Activated B cell treated with CpG ODN at 0.5 μM for 24 hours (primary cell): Measurements from ENCODE around the gene ARID3A. TPM values are rescaled to one million over a fixed set of nuclear protein-coding genes. Genes with fewer than 3 reads are reported as not detected.

Experiments used
- ATAC-seq: fragments of 200-7000 bp; cut with Tn5 transposase; one replicate; pipeline ENCODE4 v1.10.0; 2021; ENCODE audit warnings: low read depth, mild to moderate bottlenecking, moderate library complexity
- CTCF ChIA-PET: fragments of 350-600 bp; sonication (Branson Sonifier 250); formaldehyde crosslinking; loops from one replicate; lab custom pipeline; 2021; ENCODE audit warnings: antibody characterized with exemption; lab: Charles Lee
- POLR2A ChIA-PET: fragments of 350-600 bp; sonication (Branson Sonifier 250); formaldehyde crosslinking; loops from one replicate; lab custom pipeline; 2021; ENCODE audit warnings: antibody characterized with exemption; lab: Charles Lee
- DNase-seq: peaks from one replicate; pipeline ENCODE4 v3.0.0; 2022
- H3K27ac Mint-ChIP-seq: one replicate; pipeline ENCODE4 v1.8.0; 2020; ENCODE audit warnings: mixed read lengths
- H3K27me3 Mint-ChIP-seq: one replicate; pipeline ENCODE4 v1.8.0; 2021; ENCODE audit warnings: mixed read lengths
- H3K36me3 Mint-ChIP-seq: one replicate; pipeline ENCODE4 v1.8.0; 2021; ENCODE audit warnings: low read depth, mixed read lengths
- H3K4me1 Mint-ChIP-seq: one replicate; pipeline ENCODE4 v1.8.0; 2021; ENCODE audit warnings: mixed read lengths
- H3K4me3 Mint-ChIP-seq: one replicate; pipeline ENCODE4 v1.8.0; 2020; ENCODE audit warnings: mild to moderate bottlenecking, mixed read lengths
- H3K9me3 Mint-ChIP-seq: one replicate; pipeline ENCODE4 v1.8.0; 2020; ENCODE audit warnings: mixed read lengths
- CTCF ChIP-seq: fragments of 200-600 bp; IDR thresholded peaks from one replicate; pipeline ENCODE4 v1.8.0; 2022; ENCODE audit warnings: antibody characterized with exemption, mild to moderate bottlenecking
- intact Hi-C: fragments of 100-400 bp; cut with micrococcal nuclease; formaldehyde crosslinking; loops from one replicate; pipeline ENCODE4 v1.15.1; 2024
- total RNA-seq: library from RNA; stranded (reverse); gene quantifications from 2 replicates; pipeline ENCODE4 v1.2.3, GENCODE V29; 2022

ARID3A gene
- total RNA-seq, 1 donor from 2014 or later, result 74.9 TPM

- ATAC-seq (no peak), DNase-seq (no peak)
- Mint-ChIP-seq H3K27me3 (peaks cover 16% of the 10 kb centered on the region), H3K27ac (no peak overlapping the region), H3K36me3 (peaks cover 22% of the 10 kb centered on the region), H3K4me3 (no peak overlapping the region), H3K4me1 (peaks cover 9% of the 10 kb centered on the region), H3K9me3 (no peaks in the 10 kb centered on the region)
- ChIA-PET POLR2A (interaction anchor here (1.3 kb wide), 1 partner anchor 10 kb away, joined by 4 read pairs; the partner anchor contains the start of gene WDR18), CTCF (no interaction called here)
- intact Hi-C loops, result no loop called here
- TF ChIP-seq CTCF, result no peak
These were observed 68.1 kb downstream of the ARID3A start for GRCh38 chr19:993831-994393.

- ChIA-PET CTCF (no interaction called here), POLR2A (interaction anchor here (1.3 kb wide), 1 partner anchor 10 kb away, joined by 4 read pairs; the partner anchor contains the start of gene WDR18)
- H3K4me3 Mint-ChIP-seq, result no peak overlapping the region
- TF ChIP-seq CTCF, result no peak
- no peak for ATAC-seq
- intact Hi-C loops, result no loop called here
- no peaks in the 10 kb centered on the region for H3K9me3 Mint-ChIP-seq
- peaks cover 12% of the 10 kb centered on the region for H3K4me1 Mint-ChIP-seq
- H3K36me3 Mint-ChIP-seq, result peaks cover 21% of the 10 kb centered on the region
- DNase-seq, result no peak
- no peak overlapping the region for H3K27ac Mint-ChIP-seq
- H3K27me3 Mint-ChIP-seq, result peaks cover 22% of the 10 kb centered on the region
These were observed 68.7 kb downstream of the ARID3A start for GRCh38 chr19:994516-994915.

GRCh38 chr19:995051-995827, 69.4 kb downstream of the ARID3A start:
- no peak for TF ChIP-seq CTCF
- H3K27ac Mint-ChIP-seq, result no peak overlapping the region
- peaks cover 25% of the 10 kb centered on the region for H3K27me3 Mint-ChIP-seq
- ChIA-PET POLR2A (interaction anchor here (2.7 kb wide), 1 partner anchor 11 kb away, joined by 21 read pairs; the partner anchor contains the start of gene WDR18), CTCF (no interaction called here)
- no peak overlapping the region for H3K4me3 Mint-ChIP-seq
- peaks cover 20% of the 10 kb centered on the region for H3K36me3 Mint-ChIP-seq
- ATAC-seq (no peak), DNase-seq (no peak)
- peaks cover 14% of the 10 kb centered on the region for H3K4me1 Mint-ChIP-seq
- intact Hi-C loops, result no loop called here
- H3K9me3 Mint-ChIP-seq, result no peaks in the 10 kb centered on the region

GRCh38 chr19:996051-996838, 70.4 kb downstream of the ARID3A start:
- ChIA-PET CTCF (interaction anchor here (1.0 kb wide), 1 partner anchor 12 kb away, joined by 3 read pairs; the partner anchor contains the start of gene WDR18), POLR2A (interaction anchor here (1.0 to 2.7 kb wide), 4 partner anchors 12 to 77 kb away, joined by 3 to 21 read pairs (median 3); partner anchors contain the start of genes CNN2 and WDR18)
- H3K27ac Mint-ChIP-seq, result peak overlapping the region; percentile 35

More at GRCh38 chr19:996051-996838, 70.4 kb downstream of the ARID3A start:
- peaks cover 27% of the 10 kb centered on the region for H3K27me3 Mint-ChIP-seq
- DNase-seq (peak; percentile 54), ATAC-seq (peak; percentile 44)
- intact Hi-C loops, result no loop called here
- no peaks in the 10 kb centered on the region for H3K9me3 Mint-ChIP-seq
- H3K4me3 Mint-ChIP-seq, result peak overlapping the region; percentile 41
- TF ChIP-seq CTCF, result no peak
- H3K36me3 Mint-ChIP-seq, result peaks cover 12% of the 10 kb centered on the region
- H3K4me1 Mint-ChIP-seq, result peaks cover 18% of the 10 kb centered on the region
